22Rv1 (cell line): Measurements from ENCODE around the gene TMUB2.

ENCODE experiments used
- H3K27ac ChIP-seq: fragments of 450-650 bp; 2 replicates; pipeline ENCODE4 v1.5.1; 2017
- CTCF ChIP-seq: fragments of 450-650 bp; IDR thresholded peaks from 2 replicates; pipeline ENCODE4 v1.5.1; 2017; ENCODE audit warnings: mild to moderate bottlenecking
- ZFX ChIP-seq: fragments of 450-650 bp; IDR thresholded peaks from 2 replicates; pipeline ENCODE4 v1.6.1; 2017; ENCODE audit warnings: antibody characterized with exemption, borderline replicate concordance

Gene TMUB2

GRCh38 chr17:44149750-44150329, 36.9 kb upstream of the TMUB2 start:
- no peak overlapping the region for H3K27ac ChIP-seq
- TF ChIP-seq ZFX (no peak), CTCF (no peak)

- TF ChIP-seq ZFX (no peak), CTCF (no peak)
- H3K27ac ChIP-seq: no peak overlapping the region
These were observed 33.9 kb upstream of the TMUB2 start for GRCh38 chr17:44152875-44153274.

- no peak overlapping the region for H3K27ac ChIP-seq
- no peak for TF ChIP-seq CTCF
- no peak for TF ChIP-seq ZFX
These were observed 31.3 kb upstream of the TMUB2 start for GRCh38 chr17:44155488-44155887.

GRCh38 chr17:44159519-44160210, 27.1 kb upstream of the TMUB2 start:
- no peak overlapping the region for H3K27ac ChIP-seq
- TF ChIP-seq ZFX (no peak), CTCF (no peak)

GRCh38 chr17:44164476-44164875, 22.3 kb upstream of the TMUB2 start:
- TF ChIP-seq CTCF: no peak
- no peak for TF ChIP-seq ZFX
- no peak overlapping the region for H3K27ac ChIP-seq

- H3K27ac ChIP-seq: no peak overlapping the region
- no peak for TF ChIP-seq ZFX
- no peak for TF ChIP-seq CTCF
These were observed 19.5 kb upstream of the TMUB2 start for GRCh38 chr17:44167181-44167861.

GRCh38 chr17:44170135-44170498, 16.7 kb upstream of the TMUB2 start:
- peak overlapping the region; percentile 91 for H3K27ac ChIP-seq
- TF ChIP-seq CTCF (no peak), ZFX (no peak)
